ENCODE measurements around the gene ARHGAP31. TPM values are rescaled to one million over a fixed set of nuclear protein-coding genes. Genes with fewer than 3 reads are reported as not detected.
A peak's percentile ranks its signal among the peaks of the same experiment; 100 is the strongest.

ARHGAP31 gene
- total RNA-seq, 2 experiments from 2014 or later = 3.5 to 3.7 TPM

GRCh38 chr3:119279584-119280243 lies 14.5 kb upstream of the ARHGAP31 start:
- DNase-seq = no peak
- Mint-ChIP-seq H3K4me3 (no peak overlapping the region), H3K27ac (no peak overlapping the region), H3K36me3 (ENCODE audit: low read depth) (peaks cover 7% of the 10 kb centered on the region), H3K4me1 (ENCODE audit: low read depth) (peaks cover 16% of the 10 kb centered on the region), H3K9me3 (peaks cover 21% of the 10 kb centered on the region), H3K27me3 (ENCODE audit: low read depth) (no peaks in the 10 kb centered on the region)
- CTCF ChIA-PET = interaction anchor here (0.5 kb wide), 1 partner anchor 367 kb away, joined by 3 read pairs; no protein-coding TSS in a partner anchor
- intact Hi-C loops (cut with micrococcal nuclease) = loop anchor here (5.0 to 10.0 kb wide), 2 partner anchors 43 to 1135 kb away; no protein-coding TSS in a partner anchor

- Mint-ChIP-seq H3K36me3 (ENCODE audit: low read depth) (peaks cover 3% of the 10 kb centered on the region), H3K4me1 (ENCODE audit: low read depth) (peaks cover 16% of the 10 kb centered on the region), H3K27me3 (ENCODE audit: low read depth) (no peaks in the 10 kb centered on the region), H3K4me3 (no peak overlapping the region), H3K27ac (no peak overlapping the region), H3K9me3 (peaks cover 22% of the 10 kb centered on the region)
- no peak for DNase-seq
- CTCF ChIA-PET = interaction anchor here (0.5 to 1.4 kb wide), 2 partner anchors 13 to 229 kb away, joined by 3 to 5 read pairs; no protein-coding TSS in a partner anchor
- intact Hi-C loops (cut with micrococcal nuclease) = loop anchor here (1.0 kb wide), 1 partner anchor 412 kb away; no protein-coding TSS in a partner anchor
Observed at GRCh38 chr3:119288669-119289403, 5.3 kb upstream of the ARHGAP31 start.

- Mint-ChIP-seq H3K36me3 (ENCODE audit: low read depth) (peaks cover 3% of the 10 kb centered on the region), H3K9me3 (peaks cover 22% of the 10 kb centered on the region), H3K27ac (no peak overlapping the region), H3K4me3 (no peak overlapping the region), H3K4me1 (ENCODE audit: low read depth) (peaks cover 17% of the 10 kb centered on the region), H3K27me3 (ENCODE audit: low read depth) (no peaks in the 10 kb centered on the region)
- intact Hi-C loops (cut with micrococcal nuclease) = loop anchor here (1.0 kb wide), 1 partner anchor 412 kb away; no protein-coding TSS in a partner anchor
- no peak for DNase-seq
- CTCF ChIA-PET = interaction anchor here (0.6 to 1.6 kb wide), 3 partner anchors 14 to 63 kb away, joined by 5 to 6 read pairs (median 5); no protein-coding TSS in a partner anchor
Observed at GRCh38 chr3:119289404-119289770, 4.8 kb upstream of the ARHGAP31 start.

- H3K27me3 Mint-ChIP-seq (ENCODE audit: low read depth) = no peaks in the 10 kb centered on the region
- intact Hi-C loops (cut with micrococcal nuclease) = loop anchor here (10.0 kb wide), 3 partner anchors 804 to 1304 kb away; partner anchors contain the start of genes GSK3B, LRRC58 and NDUFB4
Observed at GRCh38 chr3:119290613-119291012, 3.6 kb upstream of the ARHGAP31 start.

GRCh38 chr3:119291062-119291700 lies 3.0 kb upstream of the ARHGAP31 start:
- H3K4me3 Mint-ChIP-seq = no peak overlapping the region
- H3K36me3 Mint-ChIP-seq (ENCODE audit: low read depth) = peaks cover 3% of the 10 kb centered on the region
- peaks cover 18% of the 10 kb centered on the region for H3K9me3 Mint-ChIP-seq
- intact Hi-C loops (cut with micrococcal nuclease) = loop anchor here (10.0 kb wide), 3 partner anchors 804 to 1304 kb away; partner anchors contain the start of genes GSK3B, LRRC58 and NDUFB4
- DNase-seq = no peak
- H3K27ac Mint-ChIP-seq = no peak overlapping the region
- CTCF ChIA-PET = interaction anchor here (1.3 to 1.6 kb wide), 3 partner anchors 9 to 62 kb away, joined by 4 to 6 read pairs (median 5); no protein-coding TSS in a partner anchor
- H3K27me3 Mint-ChIP-seq (ENCODE audit: low read depth) = no peaks in the 10 kb centered on the region
- H3K4me1 Mint-ChIP-seq (ENCODE audit: low read depth) = peaks cover 24% of the 10 kb centered on the region

More at GRCh38 chr3:119290613-119291012, 3.6 kb upstream of the ARHGAP31 start:
- Mint-ChIP-seq H3K4me3 (no peak overlapping the region), H3K36me3 (ENCODE audit: low read depth) (peaks cover 3% of the 10 kb centered on the region), H3K4me1 (ENCODE audit: low read depth) (peaks cover 19% of the 10 kb centered on the region), H3K9me3 (peaks cover 18% of the 10 kb centered on the region), H3K27ac (no peak overlapping the region)
- DNase-seq = no peak
- CTCF ChIA-PET = interaction anchor here (1.3 to 1.6 kb wide), 2 partner anchors 9 to 62 kb away, joined by 5 to 6 read pairs; no protein-coding TSS in a partner anchor

GRCh38 chr3:119292666-119293065 lies 1.5 kb upstream of the ARHGAP31 start:
- H3K9me3 Mint-ChIP-seq = peaks cover 9% of the 10 kb centered on the region
- CTCF ChIA-PET = interaction anchor here (0.8 to 4.9 kb wide), 10 partner anchors 17 to 257 kb away, joined by 3 to 28 read pairs (median 4); partner anchors contain the start of gene B4GALT4
- peaks cover 36% of the 10 kb centered on the region for H3K4me1 Mint-ChIP-seq (ENCODE audit: low read depth)
- intact Hi-C loops (cut with micrococcal nuclease) = loop anchor here (1.0 to 10.0 kb wide), 4 partner anchors 51 to 1302 kb away; partner anchors contain the start of genes GSK3B, LRRC58 and NDUFB4
- H3K36me3 Mint-ChIP-seq (ENCODE audit: low read depth) = peaks cover 7% of the 10 kb centered on the region
- H3K27ac Mint-ChIP-seq = peak overlapping the region; percentile 92
- peak; percentile 60 for DNase-seq
- peak overlapping the region; percentile 82 for H3K4me3 Mint-ChIP-seq
- H3K27me3 Mint-ChIP-seq (ENCODE audit: low read depth) = no peaks in the 10 kb centered on the region

- no peak for DNase-seq
- intact Hi-C loops (cut with micrococcal nuclease) = loop anchor here (1.0 to 10.0 kb wide), 4 partner anchors 52 to 1302 kb away; partner anchors contain the start of genes GSK3B, LRRC58 and NDUFB4
- peaks cover 36% of the 10 kb centered on the region for H3K4me1 Mint-ChIP-seq (ENCODE audit: low read depth)
- peak overlapping the region; percentile 92 for H3K27ac Mint-ChIP-seq
- peaks cover 5% of the 10 kb centered on the region for H3K36me3 Mint-ChIP-seq (ENCODE audit: low read depth)
- H3K27me3 Mint-ChIP-seq (ENCODE audit: low read depth) = no peaks in the 10 kb centered on the region
- H3K4me3 Mint-ChIP-seq = peak overlapping the region; percentile 82
- H3K9me3 Mint-ChIP-seq = peaks cover 3% of the 10 kb centered on the region
- CTCF ChIA-PET = interaction anchor here (1.0 to 4.9 kb wide), 10 partner anchors 17 to 258 kb away, joined by 3 to 28 read pairs (median 4); partner anchors contain the start of gene B4GALT4
Observed at GRCh38 chr3:119293105-119293870, 895 bp upstream of the ARHGAP31 start.

GRCh38 chr3:119294696-119295671 lies 801 bp downstream of the ARHGAP31 start:
- DNase-seq = peak; percentile 66
- CTCF ChIA-PET = interaction anchor here (0.6 to 4.9 kb wide), 7 partner anchors 20 to 60 kb away, joined by 3 to 28 read pairs (median 4); no protein-coding TSS in a partner anchor
- intact Hi-C loops (cut with micrococcal nuclease) = loop anchor here (1.0 to 10.0 kb wide), 12 partner anchors 20 to 1300 kb away; partner anchors contain the start of genes COX17, GSK3B, LRRC58 and NDUFB4
- Mint-ChIP-seq H3K9me3 (no peaks in the 10 kb centered on the region), H3K36me3 (ENCODE audit: low read depth) (peaks cover 5% of the 10 kb centered on the region), H3K27me3 (ENCODE audit: low read depth) (no peaks in the 10 kb centered on the region), H3K27ac (peak overlapping the region; percentile 92), H3K4me3 (peak overlapping the region; percentile 82), H3K4me1 (ENCODE audit: low read depth) (peaks cover 38% of the 10 kb centered on the region)

GRCh38 chr3:119295816-119296726 lies 1.9 kb downstream of the ARHGAP31 start:
- Mint-ChIP-seq H3K27me3 (ENCODE audit: low read depth) (no peaks in the 10 kb centered on the region), H3K36me3 (ENCODE audit: low read depth) (peaks cover 5% of the 10 kb centered on the region)

More at GRCh38 chr3:119295816-119296726, 1.9 kb downstream of the ARHGAP31 start:
- intact Hi-C loops (cut with micrococcal nuclease) = loop anchor here (2.0 to 10.0 kb wide), 4 partner anchors 405 to 1299 kb away; partner anchors contain the start of genes GSK3B, LRRC58 and NDUFB4
- Mint-ChIP-seq H3K9me3 (no peaks in the 10 kb centered on the region), H3K27ac (peak overlapping the region; percentile 0), H3K4me1 (ENCODE audit: low read depth) (peaks cover 38% of the 10 kb centered on the region), H3K4me3 (peak overlapping the region; percentile 82)
- CTCF ChIA-PET = interaction anchor here (0.7 to 4.9 kb wide), 5 partner anchors 23 to 57 kb away, joined by 3 to 28 read pairs (median 6); no protein-coding TSS in a partner anchor
- no peak for DNase-seq

Measured in activated naive CD4-positive, alpha-beta T cell treated with anti-CD3 and anti-CD28 coated beads for 36 hours (primary cell).